NOMO-1 treated with DMSO at 0.1 percent for 48 hours (cell line): Measurements from ENCODE around the gene SYNE1.

Source experiments
- DNase-seq: peaks from one replicate; lab custom pipeline; 2025; ENCODE audit not compliant: unreplicated experiment; lab: John Stamatoyannopoulos, UW

SYNE1 gene

DNA sequence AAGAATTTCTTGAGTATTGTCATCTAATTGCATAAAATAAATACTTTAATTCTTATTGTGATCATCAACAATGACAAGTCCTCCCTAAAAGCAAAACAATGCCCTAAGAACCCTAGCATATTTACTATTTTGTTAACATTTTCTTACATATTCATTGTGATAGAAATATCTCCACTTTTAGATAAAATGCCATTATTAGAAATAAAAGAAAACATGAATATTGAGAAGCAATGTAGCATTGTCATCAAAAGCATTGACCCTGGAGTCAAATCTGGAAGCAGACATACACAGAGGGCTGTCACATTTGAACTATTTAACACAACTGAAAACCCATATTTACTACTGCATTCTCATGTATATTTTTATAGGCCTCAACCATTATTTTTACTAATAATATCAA, 257.7 kb downstream of the SYNE1 start:
- no peak for DNase-seq

- DNase-seq = no peak
Measured at GRCh38 chr6:152378169-152378568, 259.0 kb downstream of the SYNE1 start.

DNA sequence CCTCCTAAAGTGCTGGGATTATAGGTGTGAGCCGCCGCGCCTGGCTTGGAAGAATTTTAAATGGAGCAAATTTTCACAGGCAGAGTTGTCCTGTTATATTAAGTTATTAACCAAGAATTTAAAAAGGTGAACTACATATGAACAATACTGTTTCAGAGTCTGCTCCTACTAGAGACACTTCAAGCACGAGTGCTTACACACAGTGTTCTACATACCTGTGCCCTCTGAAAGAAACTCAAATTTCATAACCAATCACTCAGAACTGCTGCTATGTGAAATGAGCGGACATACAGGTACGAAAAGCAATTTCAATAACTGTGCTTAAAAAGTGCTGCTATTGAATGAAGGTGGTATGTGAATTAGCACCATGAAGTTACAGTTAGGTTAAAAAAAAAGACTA, 262.0 kb downstream of the SYNE1 start:
- no peak for DNase-seq

DNA sequence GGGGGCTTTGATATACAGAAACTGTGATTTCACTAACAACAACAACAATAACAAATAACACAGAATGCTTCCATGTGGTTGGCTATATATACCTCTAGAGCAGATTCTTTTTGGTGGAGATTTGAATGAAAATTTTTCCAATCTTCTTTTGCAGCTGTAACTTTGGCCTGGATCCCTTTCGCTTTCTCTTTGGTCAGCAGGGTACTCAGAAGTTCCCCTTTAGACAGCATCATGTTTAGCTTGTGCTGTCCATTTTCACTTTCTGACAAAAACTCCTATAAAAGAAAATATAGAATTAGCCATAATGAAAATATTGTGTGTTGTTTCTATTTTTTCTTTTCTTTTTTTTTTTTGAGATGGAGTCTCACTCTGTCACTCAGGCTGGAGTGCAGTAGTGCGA, 264.2 kb downstream of the SYNE1 start:
- no peak for DNase-seq

DNA sequence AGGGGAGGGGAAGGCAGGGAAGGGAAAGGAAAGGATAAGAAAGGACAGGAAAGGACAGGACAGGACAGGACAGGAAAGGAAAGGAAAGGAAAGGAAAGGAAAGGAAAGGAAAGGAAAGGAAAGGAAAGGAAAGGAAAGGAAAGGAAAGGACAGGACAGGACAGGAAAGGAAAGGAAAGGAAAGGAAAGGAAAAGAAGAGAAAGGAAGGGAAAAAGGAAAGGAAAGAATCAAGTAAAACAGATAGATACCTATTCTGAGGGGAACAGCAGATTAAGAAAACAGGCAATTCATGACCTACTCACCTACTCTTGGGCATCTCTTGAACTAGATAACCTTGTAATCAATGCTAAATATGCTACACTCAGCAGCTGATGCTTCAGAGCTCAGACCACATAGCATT, 265.4 kb downstream of the SYNE1 start:
- no peak for DNase-seq

DNA sequence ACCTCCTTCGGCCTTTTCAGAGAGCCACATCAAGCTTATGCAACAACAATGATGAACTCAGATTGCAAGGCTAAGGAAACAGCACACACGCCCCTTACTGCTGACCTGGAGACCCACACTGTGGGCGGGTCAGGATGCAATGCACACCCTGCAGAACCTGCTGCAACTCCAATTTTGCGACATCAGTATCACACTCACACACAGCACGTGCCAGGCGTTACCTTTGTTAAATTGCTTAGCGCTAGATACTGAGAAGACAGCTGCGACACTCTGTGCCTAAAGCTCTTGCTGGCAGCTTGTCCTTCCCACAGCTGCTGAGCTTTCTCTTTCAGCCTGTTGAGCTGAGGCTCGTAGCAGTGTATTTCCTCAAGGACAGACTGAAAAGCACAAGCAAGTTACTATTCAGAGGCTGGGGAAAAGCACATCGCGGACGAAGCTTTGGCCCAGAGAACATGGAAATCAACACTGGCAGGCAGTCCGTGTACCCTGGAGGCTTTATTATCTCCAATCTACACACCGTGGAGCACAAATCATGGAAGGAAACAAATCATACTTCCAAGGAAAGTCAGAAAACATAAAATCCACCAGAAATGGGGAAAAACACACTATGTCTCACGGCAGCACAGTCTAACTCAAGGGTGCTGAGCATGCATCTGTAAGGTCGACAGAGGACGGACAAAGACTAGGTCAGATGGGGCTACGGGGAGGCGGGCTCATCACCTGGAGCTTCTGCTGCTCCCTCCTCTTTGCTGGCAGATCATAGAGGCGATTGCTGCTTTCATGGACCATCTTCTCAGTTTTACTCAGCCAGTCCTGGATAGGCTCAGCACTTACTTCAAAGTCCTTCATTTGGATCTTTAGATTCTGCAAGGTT, 268.2 kb downstream of the SYNE1 start:
- no peak for DNase-seq

DNA sequence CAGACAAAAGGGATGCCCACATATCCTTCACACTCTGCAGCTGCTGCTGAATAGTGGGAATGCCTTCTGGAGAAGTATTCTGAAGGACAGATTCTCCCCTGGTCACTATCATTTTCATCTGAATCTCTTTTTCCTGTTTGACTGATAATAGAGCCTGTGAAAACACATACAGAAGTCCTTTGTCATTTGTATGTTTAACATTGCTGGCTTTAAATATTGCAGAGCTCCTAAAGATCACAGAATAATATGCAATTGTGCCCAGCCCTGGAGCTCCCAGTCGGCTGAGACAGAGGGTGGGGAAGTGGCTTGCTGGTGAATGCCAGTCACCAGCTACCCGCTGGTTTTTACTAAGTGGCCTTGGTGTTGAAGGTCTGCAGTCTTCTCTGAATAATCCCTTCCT, 272.3 kb downstream of the SYNE1 start:
- no peak for DNase-seq

GRCh38 chr6:152360034-152360433, 277.1 kb downstream of the SYNE1 start:
- DNase-seq = no peak

DNA sequence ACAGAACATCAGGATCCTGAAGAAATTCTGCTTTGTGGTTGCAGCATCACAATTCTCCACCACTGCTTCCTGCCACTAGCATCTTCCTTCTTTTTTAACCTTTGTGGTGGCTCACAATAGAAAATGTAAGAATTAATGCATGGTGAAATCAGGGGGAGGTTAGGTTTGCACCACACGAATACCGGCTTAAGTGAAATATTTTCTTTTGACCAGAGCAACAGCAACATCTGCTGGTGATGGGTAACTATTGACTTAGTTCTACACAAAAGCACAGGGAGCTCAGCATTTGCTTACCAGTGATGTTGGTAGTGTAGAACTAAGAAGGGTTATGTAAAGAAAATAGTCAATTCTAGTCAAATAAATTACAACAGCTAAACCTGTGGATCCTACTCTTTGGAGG, 280.5 kb downstream of the SYNE1 start:
- DNase-seq = peak; percentile 69

- DNase-seq = no peak
Measured at GRCh38 chr6:152356016-152356415, 281.1 kb downstream of the SYNE1 start.

DNA sequence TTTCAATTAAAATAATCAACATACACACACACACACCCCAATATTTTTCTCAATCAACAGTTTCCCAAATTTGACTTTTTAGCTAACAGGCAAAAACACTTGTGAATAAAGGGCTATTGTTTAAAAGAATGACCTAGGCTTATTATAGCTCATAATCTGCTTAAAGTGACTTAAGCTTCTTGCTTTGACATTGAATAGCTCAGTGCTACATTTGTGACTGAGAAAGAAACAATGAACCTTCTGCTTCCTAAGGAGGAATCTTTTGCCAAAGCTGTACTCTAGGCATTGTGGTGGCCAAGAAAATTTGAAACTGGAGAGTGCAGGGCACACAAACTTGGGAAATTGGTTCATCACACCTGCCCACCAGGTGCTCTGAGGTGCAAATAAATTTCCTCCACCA, 282.0 kb downstream of the SYNE1 start:
- no peak for DNase-seq

DNA sequence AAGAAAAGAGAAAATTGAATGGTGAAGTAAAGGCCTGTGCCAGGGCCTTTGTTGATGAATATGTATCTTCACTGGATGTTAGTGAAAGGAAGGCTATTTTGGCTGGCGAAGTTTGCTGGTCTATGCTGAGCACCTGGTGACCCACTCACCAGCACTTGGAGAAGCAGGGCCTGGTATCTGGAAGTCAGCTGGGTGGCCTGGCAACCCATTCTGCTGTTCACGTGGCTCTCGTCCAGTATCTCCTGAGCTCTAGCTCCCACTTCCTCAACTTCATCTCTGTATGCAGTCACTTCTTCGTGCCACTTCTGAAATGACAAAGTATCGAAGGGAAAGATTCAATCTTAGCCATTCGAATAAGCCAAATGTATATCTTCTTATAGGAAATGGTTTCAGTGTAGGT, 283.7 kb downstream of the SYNE1 start:
- DNase-seq = no peak

DNA sequence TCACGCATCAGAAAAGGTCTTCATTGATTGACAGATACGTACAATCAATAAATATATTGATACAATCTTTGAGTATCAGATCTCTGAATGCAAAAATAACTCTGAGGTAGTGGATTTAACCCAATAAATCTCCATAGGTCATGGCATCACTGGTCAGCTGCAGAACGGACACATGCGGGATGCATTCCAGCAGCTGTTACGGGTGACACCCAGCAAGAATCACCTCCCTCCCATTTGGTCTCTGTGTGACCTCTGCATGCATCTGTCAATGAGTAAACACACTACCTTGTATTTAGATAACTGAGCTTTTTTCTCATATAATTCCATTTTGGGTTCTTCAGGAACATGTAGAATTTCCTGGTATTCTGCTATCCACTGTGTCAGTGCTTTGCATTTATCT, 285.4 kb downstream of the SYNE1 start:
- DNase-seq = no peak

GRCh38 chr6:152351110-152351509, 286.1 kb downstream of the SYNE1 start:
- DNase-seq = no peak

DNA sequence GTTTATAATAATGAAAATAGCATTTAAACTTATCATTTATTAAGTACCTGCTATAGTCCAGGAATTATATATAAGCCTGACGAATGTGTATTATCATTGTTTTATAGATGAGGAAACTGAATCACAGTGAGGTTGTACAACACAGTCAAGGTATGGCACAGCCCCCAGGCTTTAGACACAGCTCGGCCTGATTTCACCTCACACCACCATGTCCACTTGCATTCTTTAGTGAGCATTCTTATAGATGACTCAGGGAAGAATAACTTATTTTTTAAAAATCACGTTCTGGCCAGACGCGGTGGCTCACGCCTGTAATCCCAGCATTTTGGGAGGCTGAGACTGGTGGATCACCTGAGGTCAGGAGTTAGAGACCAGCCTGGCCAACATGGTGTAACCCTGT, 289.0 kb downstream of the SYNE1 start:
- DNase-seq = no peak

DNA sequence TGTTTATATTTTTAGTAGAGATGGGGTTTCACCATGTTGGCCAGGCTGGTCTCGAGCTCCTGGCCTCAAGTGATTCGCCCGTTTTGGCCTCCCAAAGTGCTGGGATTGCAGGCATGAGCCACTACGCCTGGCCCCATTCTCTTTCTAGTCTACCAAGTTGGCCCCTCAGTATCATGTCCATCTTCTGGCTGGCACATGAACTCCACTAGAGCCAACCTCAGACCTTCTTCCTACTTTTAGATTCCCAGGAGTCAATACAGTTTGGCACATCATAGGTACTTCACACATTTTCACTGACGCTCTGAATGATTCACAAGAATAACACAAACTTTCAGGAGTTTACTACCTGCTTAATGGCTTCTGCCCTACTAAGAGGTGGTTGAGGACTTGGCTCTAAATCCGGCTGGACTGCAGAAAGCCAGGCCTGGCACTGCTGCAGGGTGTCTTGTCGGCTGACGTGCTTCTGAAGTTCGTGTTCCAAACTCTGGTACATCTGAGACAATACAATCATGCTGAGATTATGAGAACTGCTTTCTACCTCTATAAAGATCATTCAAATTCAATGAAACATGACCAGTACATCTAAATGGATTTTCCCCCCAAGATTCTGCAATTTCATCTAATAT, 293.3 kb downstream of the SYNE1 start:
- DNase-seq = no peak

DNA sequence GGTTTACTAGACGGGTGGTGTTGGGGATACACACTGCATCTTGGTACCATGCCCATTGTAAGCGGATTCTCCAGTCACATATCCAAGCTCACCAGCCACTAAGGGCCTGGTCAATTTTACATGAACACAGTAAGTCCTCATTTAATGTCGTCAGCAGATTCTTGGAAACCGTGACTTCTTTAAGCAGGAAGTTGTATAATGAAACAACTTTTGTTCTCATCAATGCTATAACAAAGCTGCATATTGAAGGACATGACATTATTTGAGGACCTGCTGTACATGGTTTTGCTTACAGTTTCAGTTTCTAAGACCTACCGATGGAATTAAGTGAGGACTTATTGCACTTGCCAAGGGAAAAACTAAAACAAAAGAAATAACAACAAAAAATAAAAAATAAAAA, 295.6 kb downstream of the SYNE1 start:
- no peak for DNase-seq

DNA sequence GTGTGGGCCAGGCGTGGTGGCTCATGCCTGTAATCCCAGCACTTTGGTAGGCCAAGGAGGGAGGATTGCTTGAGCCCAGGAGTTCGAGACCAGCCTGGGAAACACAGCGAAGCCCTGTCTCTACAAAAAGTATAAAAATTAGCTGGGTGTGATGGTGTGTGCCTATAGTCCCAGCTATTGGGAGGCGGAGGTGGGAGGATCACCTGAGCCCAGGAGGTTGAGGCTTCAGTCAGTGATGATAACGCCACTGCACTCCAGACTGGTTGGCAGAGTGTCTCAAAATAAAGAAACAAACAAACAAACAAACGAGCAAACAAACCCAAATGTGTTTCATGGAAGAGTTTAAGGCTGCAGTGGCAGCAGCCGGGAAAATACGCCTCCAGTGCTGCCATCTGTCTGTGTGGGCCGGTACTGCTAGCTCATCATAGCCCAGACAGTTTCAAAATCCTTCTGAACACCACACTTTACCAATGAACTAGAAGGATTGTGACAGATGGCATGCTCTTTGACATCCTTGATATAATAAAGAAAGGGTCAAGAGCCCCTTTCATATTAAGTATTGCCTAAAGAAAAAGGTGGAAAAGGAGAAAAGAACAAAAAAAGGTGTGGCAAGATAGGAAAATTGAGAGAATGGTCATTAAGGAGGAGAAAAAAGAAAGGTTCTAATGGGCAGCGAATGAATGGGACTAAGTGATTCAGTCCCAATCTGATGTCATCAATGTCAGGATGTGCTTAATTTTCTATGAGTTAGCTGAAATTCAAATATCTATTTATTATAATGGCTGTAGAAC, 298.6 kb downstream of the SYNE1 start:
- peak; percentile 6 for DNase-seq

DNA sequence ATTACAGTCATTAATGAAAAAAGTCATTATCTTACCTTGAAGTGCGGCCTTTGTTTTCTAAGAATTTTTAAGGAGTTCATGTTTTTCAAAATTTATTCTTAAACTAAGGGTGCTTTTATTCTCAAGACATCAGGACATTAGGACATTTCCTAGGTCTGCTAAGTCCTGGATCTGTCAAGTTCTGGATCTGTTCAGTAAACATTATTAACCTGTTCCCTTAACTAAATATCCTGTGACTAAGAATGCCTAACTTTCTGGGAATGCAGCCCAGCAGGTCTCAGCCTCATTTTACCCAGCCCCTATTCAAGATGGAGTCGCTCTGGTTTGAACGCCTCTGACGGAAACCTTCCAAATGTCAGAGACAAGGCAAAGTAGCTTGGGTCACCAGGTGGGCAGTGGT, 302.6 kb downstream of the SYNE1 start:
- no peak for DNase-seq

DNA sequence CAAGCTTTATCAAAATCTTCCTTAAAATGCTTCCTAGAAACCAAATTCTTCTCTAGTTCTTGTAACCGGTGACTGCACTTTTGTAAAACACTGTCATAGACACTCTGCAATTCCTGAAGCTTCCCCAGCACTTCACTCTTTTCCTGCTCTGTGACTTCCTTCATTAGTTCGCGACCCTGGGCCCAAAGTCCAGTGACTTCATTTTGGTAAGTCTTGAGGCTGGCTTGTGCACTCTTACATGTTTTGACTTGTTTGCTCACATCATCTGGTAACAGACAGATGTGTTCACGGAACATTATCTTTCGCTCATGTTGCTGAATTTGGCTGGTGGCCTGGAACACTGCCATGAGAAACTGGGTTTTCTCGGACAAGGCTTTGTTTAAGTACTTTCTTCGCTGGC, 306.2 kb downstream of the SYNE1 start:
- DNase-seq = no peak

- peak; percentile 29 for DNase-seq
Measured at GRCh38 chr6:152329638-152330448, 307.3 kb downstream of the SYNE1 start.
